Mucosa of descending colon (tissue), 3 donors: Measurements from ENCODE around the gene CAMK1. TPM values are rescaled to one million over a fixed set of nuclear protein-coding genes. Genes with fewer than 3 reads are reported as not detected.

Experiments
- ATAC-seq: fragments of 200-7000 bp; cut with Tn5 transposase; one replicate; pipeline ENCODE4 v1.9.1; 2020; ENCODE audit warnings: mild to moderate bottlenecking, moderate library complexity
- DNase-seq, 3 donors: peaks; one replicate each; pipeline ENCODE4 v3.0.0-alpha.2; 2020
- H3K36me3 ChIP-seq: fragments of 200-600 bp; one replicate; pipeline ENCODE4 v1.8.0; 2021; ENCODE audit warnings: low read depth, mild to moderate bottlenecking
- H3K4me1 ChIP-seq: fragments of 200-600 bp; one replicate; pipeline ENCODE4 v1.8.0; 2021; ENCODE audit warnings: low read depth, mild to moderate bottlenecking
- H3K4me3 ChIP-seq: fragments of 200-600 bp; one replicate; pipeline ENCODE4 v1.8.0; 2021; ENCODE audit warnings: mild to moderate bottlenecking
- H3K9me3 ChIP-seq: fragments of 200-600 bp; one replicate; pipeline ENCODE4 v1.8.0; 2021; ENCODE audit warnings: mild to moderate bottlenecking
- intact Hi-C, 2 donors: fragments of 100-400 bp; cut with DNase I in 1 of 2; cut with micrococcal nuclease in 1 of 2; formaldehyde crosslinking; loops; one replicate each; pipeline versions ENCODE4 v1.11.0 to v1.11.1; 2022; cut with DNase I, micrococcal nuclease
- total RNA-seq, 3 donors: library from RNA; stranded (reverse); fragmentation: NEBNext Ultra II Directional in 2 of 3; extraction: Animal tissue kit (Norgen Biotek cat#: 25700) in 2 of 3; gene quantifications; one replicate each; pipeline versions ENCODE4 v1.2.1 to v1.2.4, GENCODE V29; 2021 to 2023
- TF ChIP-seq, protein P1 (sequence below): fragments of 200-600 bp; IDR thresholded peaks from one replicate; pipeline ENCODE4 v1.8.0; 2022; ENCODE audit warnings: antibody characterized with exemption, mild to moderate bottlenecking
- donor health status: DM: no; HTN: no; CAD: no; lungs with moderate emphysema.
- donor health status: DM: no; HTN: no; CAD: no.
- donor health status: DM: no; HTN: yes; CAD: no.

CAMK1 gene
- total RNA-seq, 3 donors from 2014 or later = 5.7 to 35.8 (median 10.1) TPM

- Histone ChIP-seq H3K9me3 (no peaks in the 10 kb centered on the region), H3K4me3 (no peak overlapping the region), H3K36me3 (no peaks in the 10 kb centered on the region), H3K4me1 (peaks cover 9% of the 10 kb centered on the region)
- ATAC-seq (no peak), DNase-seq (no peak)
- intact Hi-C loops = no loop called here
- TF ChIP-seq, protein P1, sequence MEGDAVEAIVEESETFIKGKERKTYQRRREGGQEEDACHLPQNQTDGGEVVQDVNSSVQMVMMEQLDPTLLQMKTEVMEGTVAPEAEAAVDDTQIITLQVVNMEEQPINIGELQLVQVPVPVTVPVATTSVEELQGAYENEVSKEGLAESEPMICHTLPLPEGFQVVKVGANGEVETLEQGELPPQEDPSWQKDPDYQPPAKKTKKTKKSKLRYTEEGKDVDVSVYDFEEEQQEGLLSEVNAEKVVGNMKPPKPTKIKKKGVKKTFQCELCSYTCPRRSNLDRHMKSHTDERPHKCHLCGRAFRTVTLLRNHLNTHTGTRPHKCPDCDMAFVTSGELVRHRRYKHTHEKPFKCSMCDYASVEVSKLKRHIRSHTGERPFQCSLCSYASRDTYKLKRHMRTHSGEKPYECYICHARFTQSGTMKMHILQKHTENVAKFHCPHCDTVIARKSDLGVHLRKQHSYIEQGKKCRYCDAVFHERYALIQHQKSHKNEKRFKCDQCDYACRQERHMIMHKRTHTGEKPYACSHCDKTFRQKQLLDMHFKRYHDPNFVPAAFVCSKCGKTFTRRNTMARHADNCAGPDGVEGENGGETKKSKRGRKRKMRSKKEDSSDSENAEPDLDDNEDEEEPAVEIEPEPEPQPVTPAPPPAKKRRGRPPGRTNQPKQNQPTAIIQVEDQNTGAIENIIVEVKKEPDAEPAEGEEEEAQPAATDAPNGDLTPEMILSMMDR = no peak
Observed at GRCh38 chr3:9781978-9782603, 12.3 kb upstream of the CAMK1 start.

GRCh38 chr3:9781551-9781950, 11.8 kb upstream of the CAMK1 start:
- TF ChIP-seq, protein P1 = no peak
- no peaks in the 10 kb centered on the region for H3K36me3 ChIP-seq
- DNase-seq (no peak), ATAC-seq (no peak)
- no peak overlapping the region for H3K4me3 ChIP-seq
- peaks cover 9% of the 10 kb centered on the region for H3K4me1 ChIP-seq
- no peaks in the 10 kb centered on the region for H3K9me3 ChIP-seq
- intact Hi-C loops = no loop called here

GRCh38 chr3:9780910-9781309, 11.2 kb upstream of the CAMK1 start:
- DNase-seq = no peak
- Histone ChIP-seq H3K4me3 (no peak overlapping the region), H3K36me3 (no peaks in the 10 kb centered on the region), H3K9me3 (no peaks in the 10 kb centered on the region), H3K4me1 (peaks cover 9% of the 10 kb centered on the region)
- intact Hi-C loops = no loop called here
- ATAC-seq = no peak
- TF ChIP-seq, protein P1 = no peak

GRCh38 chr3:9780458-9780812, 10.7 kb upstream of the CAMK1 start:
- intact Hi-C loops = no loop called here
- no peak for ATAC-seq
- no peak overlapping the region for H3K4me3 ChIP-seq
- H3K36me3 ChIP-seq = no peaks in the 10 kb centered on the region
- DNase-seq = no peak
- TF ChIP-seq, protein P1 = no peak
- no peaks in the 10 kb centered on the region for H3K9me3 ChIP-seq
- peaks cover 9% of the 10 kb centered on the region for H3K4me1 ChIP-seq

- intact Hi-C loops = no loop called here
- TF ChIP-seq, protein P1 = no peak
- peaks cover 9% of the 10 kb centered on the region for H3K4me1 ChIP-seq
- ATAC-seq = peak; percentile 62
- H3K36me3 ChIP-seq = no peaks in the 10 kb centered on the region
- no peaks in the 10 kb centered on the region for H3K9me3 ChIP-seq
- peak in 1 of 3 donors; percentile 68 for DNase-seq
- no peak overlapping the region for H3K4me3 ChIP-seq
Observed at GRCh38 chr3:9779721-9780457, 10.1 kb upstream of the CAMK1 start.
